SK-N-MC (cell line): ENCODE measurements around the gene SIVA1.

Source experiments
- DNase-seq: peaks from one replicate; pipeline ENCODE4 v3.0.0-alpha.2; 2011; ENCODE audit warnings: low read depth, low spot score
- H3K27ac ChIP-seq: fragments of 200-600 bp; sonication (generic); 2 replicates; pipeline ENCODE4 v1.5.1; 2016; ENCODE audit warnings: mixed run types
- H3K36me3 ChIP-seq: fragments of 200-600 bp; sonication (generic); 2 replicates; pipeline ENCODE4 v1.6.1; 2017; ENCODE audit warnings: antibody characterized with exemption, low read length, mixed read lengths; ENCODE audit not compliant: insufficient read depth
- H3K4me3 ChIP-seq: fragments of 200-600 bp; sonication (generic); 2 replicates; pipeline ENCODE4 v1.5.1; 2016
- H3K9ac ChIP-seq: fragments of 200-600 bp; sonication (generic); 2 replicates; pipeline ENCODE4 v1.8.0; 2017; ENCODE audit warnings: mixed run types, mixed read lengths; ENCODE audit not compliant: insufficient read length
- H3K9me3 ChIP-seq: fragments of 200-600 bp; sonication (generic); 2 replicates; pipeline ENCODE4 v1.6.1; 2017; ENCODE audit warnings: low read depth, mild to moderate bottlenecking, antibody characterized with exemption, low read length, moderate library complexity, mixed read lengths
- EZH2 ChIP-seq: fragments of 200-600 bp; sonication (generic); IDR thresholded peaks from one replicate; pipeline ENCODE4 v1.6.1; 2017; ENCODE audit warnings: antibody characterized with exemption
- FOXP2 ChIP-seq: optimal IDR thresholded peaks from 2 replicates; pipeline ENCODE3; 2011; ENCODE audit warnings: mild to moderate bottlenecking, moderate library complexity; ENCODE audit not compliant: insufficient read depth; ENCODE audit errors: extremely low read length, control extremely low read depth
- POLR2AphosphoS5 ChIP-seq: IDR thresholded peaks from 2 replicates; pipeline ENCODE4 v1.6.1; 2012; ENCODE audit warnings: mild to moderate bottlenecking, low read depth, low read length, borderline replicate concordance

The SIVA1 gene

GRCh38 chr14:104780513-104781030, 27.6 kb downstream of the SIVA1 start:
- H3K27ac ChIP-seq = no peak overlapping the region
- TF ChIP-seq POLR2AphosphoS5 (no peak), FOXP2 (no peak), EZH2 (no peak)
- H3K36me3 ChIP-seq = no peaks in the 10 kb centered on the region

GRCh38 chr14:104781271-104782077, 28.5 kb downstream of the SIVA1 start:
- Histone ChIP-seq H3K4me3 (no peak overlapping the region), H3K9ac (no peak overlapping the region), H3K9me3 (no peaks in the 10 kb centered on the region), H3K36me3 (no peaks in the 10 kb centered on the region), H3K27ac (no peak overlapping the region)
- DNase-seq = no peak
- TF ChIP-seq EZH2 (no peak), FOXP2 (no peak), POLR2AphosphoS5 (no peak)

More at GRCh38 chr14:104780513-104781030, 27.6 kb downstream of the SIVA1 start:
- no peak overlapping the region for H3K4me3 ChIP-seq
- H3K9ac ChIP-seq = no peak overlapping the region
- no peaks in the 10 kb centered on the region for H3K9me3 ChIP-seq
- DNase-seq = no peak

- DNase-seq = no peak
- no peak overlapping the region for H3K27ac ChIP-seq
- no peak overlapping the region for H3K4me3 ChIP-seq
- no peak overlapping the region for H3K9ac ChIP-seq
- no peaks in the 10 kb centered on the region for H3K36me3 ChIP-seq
- no peaks in the 10 kb centered on the region for H3K9me3 ChIP-seq
- TF ChIP-seq FOXP2 (no peak), EZH2 (no peak), POLR2AphosphoS5 (no peak)
These were observed 29.3 kb downstream of the SIVA1 start for GRCh38 chr14:104782086-104782807.

- H3K36me3 ChIP-seq = no peaks in the 10 kb centered on the region
- H3K9ac ChIP-seq = no peak overlapping the region
- TF ChIP-seq POLR2AphosphoS5 (no peak), FOXP2 (no peak), EZH2 (no peak)
- H3K4me3 ChIP-seq = no peak overlapping the region
- H3K9me3 ChIP-seq = no peaks in the 10 kb centered on the region
- H3K27ac ChIP-seq = no peak overlapping the region
- no peak for DNase-seq
These were observed 29.8 kb downstream of the SIVA1 start for GRCh38 chr14:104782808-104783139.

GRCh38 chr14:104783484-104784217, 30.7 kb downstream of the SIVA1 start:
- Histone ChIP-seq H3K9me3 (no peaks in the 10 kb centered on the region), H3K27ac (no peak overlapping the region), H3K4me3 (no peak overlapping the region), H3K9ac (no peak overlapping the region), H3K36me3 (no peaks in the 10 kb centered on the region)
- no peak for DNase-seq
- TF ChIP-seq FOXP2 (no peak), POLR2AphosphoS5 (no peak), EZH2 (no peak)

- TF ChIP-seq EZH2 (no peak), POLR2AphosphoS5 (no peak), FOXP2 (no peak)
- no peaks in the 10 kb centered on the region for H3K9me3 ChIP-seq
- H3K4me3 ChIP-seq = no peak overlapping the region
- DNase-seq = no peak
- H3K27ac ChIP-seq = no peak overlapping the region
- H3K9ac ChIP-seq = no peak overlapping the region
- no peaks in the 10 kb centered on the region for H3K36me3 ChIP-seq
These were observed 31.2 kb downstream of the SIVA1 start for GRCh38 chr14:104784218-104784568.

GRCh38 chr14:104784846-104785707, 32.1 kb downstream of the SIVA1 start:
- H3K9me3 ChIP-seq = no peaks in the 10 kb centered on the region
- no peak for DNase-seq
- H3K36me3 ChIP-seq = no peaks in the 10 kb centered on the region; the same call in 1 of the 2 replicates
- H3K9ac ChIP-seq = no peak overlapping the region
- no peak overlapping the region for H3K4me3 ChIP-seq
- H3K27ac ChIP-seq = no peak overlapping the region
- no peak for TF ChIP-seq EZH2
- TF ChIP-seq POLR2AphosphoS5 = no peak
- TF ChIP-seq FOXP2 = no peak

- no peak overlapping the region for H3K27ac ChIP-seq
- H3K36me3 ChIP-seq = no peaks in the 10 kb centered on the region; the same call in 1 of the 2 replicates
These were observed 32.7 kb downstream of the SIVA1 start for GRCh38 chr14:104785708-104786080.

More at GRCh38 chr14:104785708-104786080, 32.7 kb downstream of the SIVA1 start:
- Histone ChIP-seq H3K4me3 (no peak overlapping the region), H3K9me3 (no peaks in the 10 kb centered on the region), H3K9ac (no peak overlapping the region)
- no peak for DNase-seq
- TF ChIP-seq EZH2 = no peak
- no peak for TF ChIP-seq POLR2AphosphoS5
- no peak for TF ChIP-seq FOXP2
